Renal cortical epithelial cell (primary cell): ENCODE results near the gene BRCA1. TPM values are rescaled to one million over a fixed set of nuclear protein-coding genes. Genes with fewer than 3 reads are reported as not detected.
"Not testable (repeated sequence)": the region's sequence is repeated elsewhere in the genome, so short reads cannot be mapped to it uniquely, and the experiment has no call there.

Experiments used
- DNase-seq: peaks from one replicate; pipeline ENCODE4 v3.0.0-alpha.2; 2011; ENCODE audit warnings: low read depth
- total RNA-seq: library from RNA; depleted of rRNA; stranded (reverse); fragments of >200 nt; gene quantifications from 2 replicates; pipeline ENCODE4 v1.2.3, GENCODE V29; 2014

Gene BRCA1
- total RNA-seq, 1 donor from 2014 or later, result 8.8 TPM

DNA sequence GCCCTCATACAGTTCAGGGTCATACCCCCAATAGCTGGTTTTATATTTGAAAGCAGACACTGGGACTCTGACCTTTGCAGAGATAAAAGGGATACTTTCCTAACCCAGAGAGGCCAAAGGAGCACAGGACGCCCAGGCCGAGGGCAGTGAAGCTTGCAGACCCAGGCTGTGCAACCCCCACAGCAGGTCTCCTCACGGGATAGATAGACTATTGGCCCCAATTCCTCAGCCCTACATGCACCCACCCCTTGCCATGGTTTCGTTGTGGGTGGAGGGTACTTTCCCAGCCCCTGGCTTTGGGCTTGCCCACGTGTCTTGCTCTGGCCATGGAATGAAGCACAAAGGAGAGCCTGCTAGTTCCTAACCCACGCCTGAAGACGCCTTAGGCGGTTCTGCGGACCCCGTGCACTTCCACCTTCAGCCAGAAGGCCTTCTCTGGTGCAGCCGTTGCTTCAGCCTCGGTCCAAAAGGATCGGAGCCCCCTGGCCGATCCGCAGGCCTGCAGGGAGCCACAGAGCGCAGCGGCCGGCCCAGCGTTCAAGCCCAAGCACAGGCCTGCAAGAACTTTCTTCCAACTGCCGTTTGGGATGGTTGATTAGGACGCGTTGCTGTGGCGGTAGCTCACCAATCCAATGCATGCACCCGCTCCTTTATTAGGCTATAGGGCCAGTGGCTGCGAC, 9.8 kb upstream of the BRCA1 start:
- DNase-seq, result no peak

DNA sequence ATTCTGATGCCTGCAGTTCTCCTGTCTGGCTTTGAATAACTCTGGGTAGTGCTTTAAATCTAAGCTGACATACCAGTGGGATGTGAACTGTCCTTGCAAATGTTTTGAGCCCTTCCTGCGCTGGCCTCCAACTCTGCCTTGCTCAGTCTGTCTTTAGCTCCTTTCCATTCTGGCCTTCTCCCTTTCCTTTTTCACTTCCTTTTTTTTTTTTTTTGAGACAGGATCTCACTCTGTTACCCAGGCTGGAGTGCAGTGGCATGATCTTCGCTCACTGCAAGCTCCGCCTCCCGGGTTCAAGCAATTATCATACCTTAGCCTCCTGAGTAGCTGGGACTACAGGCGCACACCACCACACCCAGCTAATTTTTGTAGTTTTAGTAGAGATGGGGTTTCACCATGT, 8.3 kb upstream of the BRCA1 start:
- DNase-seq, result not testable (repeated sequence)

DNA sequence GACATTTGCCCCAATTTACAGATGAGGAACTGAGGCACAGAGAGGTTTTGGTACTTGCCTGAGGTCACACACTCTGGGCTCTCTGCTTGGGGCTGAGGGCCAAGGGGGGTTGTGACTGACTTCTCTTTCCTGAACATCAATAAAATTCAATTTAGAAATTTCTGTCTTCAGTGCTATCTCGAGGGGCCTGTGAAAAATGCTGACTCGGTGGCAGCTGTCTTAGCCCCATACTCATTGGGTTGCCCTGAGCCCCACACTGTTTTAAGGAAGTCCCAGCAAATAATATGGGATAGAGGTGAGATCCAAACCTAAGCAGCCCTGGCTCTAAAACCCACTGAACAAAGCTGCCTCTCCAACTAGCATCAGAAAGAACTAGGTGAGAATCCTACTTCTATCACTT, 7.0 kb upstream of the BRCA1 start:
- DNase-seq, result no peak

DNA sequence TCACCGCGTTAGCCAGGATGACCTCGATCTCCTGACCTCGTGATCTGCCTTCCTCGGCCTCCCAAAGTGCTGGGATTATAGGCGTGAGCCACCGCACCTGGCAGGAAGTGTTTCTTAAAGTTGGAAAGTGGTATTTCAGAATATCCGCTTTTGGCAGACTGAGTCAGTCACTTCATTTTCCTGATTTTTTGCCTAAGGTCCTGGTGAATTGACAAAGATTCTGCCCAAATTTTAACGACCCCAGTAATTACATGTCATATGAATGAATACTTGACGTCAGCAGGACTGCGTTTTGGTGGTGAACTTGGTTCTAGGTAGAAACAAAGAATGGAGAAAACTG, 4.5 kb upstream of the BRCA1 start:
- no peak for DNase-seq

DNA sequence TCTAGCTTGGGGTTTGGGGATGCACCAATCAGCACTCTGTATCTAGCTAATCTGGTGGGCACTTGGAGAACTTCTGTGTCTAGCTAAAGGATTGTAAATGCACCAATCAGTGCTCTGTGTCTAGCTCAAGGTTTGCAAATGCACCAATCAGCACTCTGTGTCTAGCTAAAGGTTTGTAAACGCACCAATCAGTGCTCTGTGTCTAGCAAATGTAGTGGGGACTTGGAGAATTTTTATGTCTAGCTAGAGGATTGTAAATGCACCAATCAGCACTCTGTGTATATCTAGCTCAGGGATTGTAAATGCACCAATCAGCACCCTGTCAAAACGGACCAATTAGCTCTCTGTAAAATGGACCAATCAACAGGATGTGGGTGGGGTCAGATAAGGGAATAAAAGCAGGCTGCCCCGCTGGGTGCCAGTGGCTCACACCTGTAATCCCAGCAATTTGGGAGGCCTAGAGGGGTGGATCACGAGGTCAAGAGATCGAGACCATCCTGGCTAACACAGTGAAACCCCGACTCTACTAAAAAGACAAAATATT, 2.2 kb upstream of the BRCA1 start:
- not testable (repeated sequence) for DNase-seq

DNA sequence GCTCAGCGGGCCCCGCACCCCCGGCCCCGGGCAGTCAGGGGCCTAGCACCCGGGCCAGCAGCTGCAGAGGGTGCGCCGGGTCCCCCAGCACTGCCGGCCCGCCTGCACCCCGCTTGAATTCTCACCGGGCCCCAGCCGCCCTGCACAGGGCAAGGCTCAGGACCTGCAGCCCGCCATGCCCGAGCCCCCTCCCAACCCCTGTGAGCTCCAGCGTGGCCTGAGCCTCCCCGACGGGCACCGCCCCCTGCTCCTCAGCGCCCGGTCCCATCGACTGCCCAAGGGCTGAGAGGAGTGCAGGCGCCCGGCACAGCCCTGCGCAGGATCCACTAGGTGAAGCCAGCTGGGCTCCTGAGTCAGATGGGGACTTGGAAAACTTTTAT, 1.7 kb upstream of the BRCA1 start:
- no peak for DNase-seq

DNA sequence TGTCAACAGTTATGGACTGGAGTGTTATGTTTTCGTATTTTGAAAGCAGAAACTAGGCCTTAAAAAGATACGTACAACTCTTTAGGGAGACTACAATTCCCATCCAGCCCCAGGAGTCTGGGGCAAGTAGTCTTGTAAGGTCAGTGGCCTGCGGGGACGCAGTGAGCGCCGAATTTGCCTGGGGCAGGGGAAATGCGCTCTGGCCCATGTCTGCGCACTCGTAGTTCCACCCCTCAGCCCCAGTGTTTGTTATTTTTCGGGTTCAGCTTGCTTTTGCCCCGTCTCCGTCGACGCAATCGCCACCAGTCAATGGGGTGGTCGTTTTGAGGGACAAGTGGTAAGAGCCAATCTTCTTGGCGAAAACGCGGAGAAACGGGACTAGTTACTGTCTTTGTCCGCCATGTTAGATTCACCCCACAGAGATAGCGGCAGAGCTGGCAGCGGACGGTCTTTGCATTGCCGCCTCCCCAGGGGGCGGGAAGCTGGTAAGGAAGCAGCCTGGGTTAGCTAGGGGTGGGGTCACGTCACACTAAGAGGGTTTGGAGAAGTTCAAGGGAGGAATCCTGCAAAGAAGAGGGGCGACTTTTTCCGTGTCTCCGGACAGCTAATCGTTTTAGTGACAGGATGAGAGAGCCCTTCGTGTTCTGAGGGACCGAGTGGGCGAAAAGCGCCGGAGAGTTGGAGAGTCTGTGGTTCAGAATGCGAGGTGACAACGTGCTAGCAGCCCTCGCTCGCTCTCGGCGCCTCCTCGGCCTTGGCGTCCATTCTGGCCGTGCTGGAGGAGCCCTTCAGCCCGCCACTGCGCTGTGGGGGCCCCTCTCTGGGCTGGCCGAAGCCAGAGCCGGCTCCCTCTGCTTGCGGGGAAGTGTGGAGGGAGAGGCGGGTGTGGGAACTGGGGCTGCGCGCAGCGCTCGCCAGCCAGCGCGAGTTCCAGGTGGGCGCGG, 1.1 kb upstream of the BRCA1 start:
- DNase-seq, result no peak

DNA sequence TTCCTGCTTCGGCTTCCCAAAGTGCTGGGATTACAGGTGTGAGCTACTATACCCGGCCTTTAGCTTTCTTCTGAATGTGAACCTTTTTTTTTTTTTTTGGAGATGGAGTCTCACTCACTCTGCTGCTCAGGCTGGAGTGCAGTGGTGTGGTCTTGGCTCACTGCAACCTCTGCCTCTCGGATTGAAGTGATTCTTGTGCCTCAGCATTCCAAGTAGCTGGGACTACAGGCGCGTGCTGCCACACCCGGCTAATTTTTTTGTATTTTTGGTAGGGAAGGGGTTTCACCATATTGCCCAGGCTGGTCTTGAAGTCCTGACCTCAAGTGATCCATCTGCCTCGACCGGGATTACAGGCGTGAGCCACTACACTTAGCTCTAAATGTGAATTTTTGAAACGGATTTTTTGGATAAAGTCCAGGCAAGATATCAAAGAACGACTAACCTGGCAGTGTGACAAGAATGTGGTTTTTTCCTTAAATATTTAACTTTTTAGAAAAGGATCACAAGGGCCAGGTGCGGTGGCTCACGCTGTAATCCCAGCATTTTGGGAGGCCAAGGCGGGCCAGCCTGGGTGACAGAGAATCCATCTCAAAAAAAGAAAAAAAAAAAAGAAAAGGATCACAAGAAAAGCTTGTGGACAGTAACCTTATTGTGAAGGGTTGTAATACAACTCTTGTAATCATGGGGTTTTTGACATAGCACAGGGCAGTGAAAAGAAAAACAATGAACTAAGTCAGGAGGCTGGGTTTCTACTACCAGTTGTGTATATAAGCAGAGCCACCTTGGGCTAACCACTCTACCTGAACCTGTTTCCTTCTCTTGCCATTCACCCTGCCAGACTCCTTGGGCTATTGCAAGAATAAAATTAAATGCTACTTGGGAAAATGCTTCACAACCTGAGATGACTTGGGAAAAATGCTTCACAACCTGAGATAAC, 6.2 kb downstream of the BRCA1 start:
- DNase-seq, result peak; percentile 60

DNA sequence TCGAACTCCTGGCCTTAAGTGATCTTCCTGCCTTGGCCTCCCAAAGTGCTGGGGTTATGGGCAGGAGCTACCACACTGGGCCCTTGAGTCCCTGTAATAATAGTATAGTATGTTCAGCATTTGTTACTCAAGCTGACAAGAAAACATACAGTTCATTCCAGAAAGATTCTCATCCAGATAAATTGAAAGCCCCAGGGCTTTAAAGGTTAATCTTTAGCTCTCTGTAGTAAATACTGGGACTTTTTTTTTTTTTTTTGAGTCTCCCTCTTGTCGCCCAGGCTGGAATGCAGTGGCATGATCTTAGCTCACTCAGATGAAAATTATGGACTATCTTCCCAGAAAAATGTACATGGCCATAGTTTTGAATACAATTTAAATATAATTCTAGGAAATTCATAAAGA, 11.0 kb downstream of the BRCA1 start:
- DNase-seq, result peak; percentile 90

DNA sequence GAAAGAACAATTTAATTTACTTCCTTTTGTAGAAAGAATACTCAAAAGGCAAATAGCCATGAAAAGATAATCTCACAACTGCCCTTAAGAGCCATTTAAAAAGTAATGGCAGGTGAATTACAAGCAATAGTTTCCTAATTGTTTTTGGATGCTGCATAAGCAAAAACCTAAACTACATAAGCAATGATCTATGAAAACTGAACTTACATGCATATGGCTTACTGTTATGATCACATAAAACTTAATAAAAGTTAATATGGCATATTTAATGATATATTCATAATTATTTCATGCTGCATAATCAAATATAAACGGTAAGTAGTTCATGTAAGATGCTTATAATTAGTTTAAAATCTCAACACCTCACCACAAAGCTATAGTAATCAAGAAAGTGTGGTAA, 18.6 kb downstream of the BRCA1 start:
- DNase-seq, result no peak

DNA sequence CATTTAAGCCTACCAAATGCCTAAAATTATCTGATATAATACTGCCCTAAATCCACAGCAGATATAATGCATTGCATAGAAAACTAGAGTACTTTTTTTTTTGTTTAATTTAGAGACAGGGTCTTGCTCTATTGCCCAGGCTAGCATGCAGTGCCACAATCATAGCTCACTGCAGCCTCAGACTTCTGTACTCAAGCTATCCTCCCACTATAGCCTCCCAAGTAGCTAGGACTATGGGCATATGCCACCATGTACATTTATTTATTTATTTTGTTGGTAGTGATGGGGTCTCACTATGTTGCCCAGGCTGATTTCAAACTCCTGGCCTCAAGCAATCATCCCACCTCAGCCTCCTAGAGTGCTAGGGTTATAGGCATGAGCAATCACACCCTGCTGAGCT, 20.0 kb downstream of the BRCA1 start:
- no peak for DNase-seq

DNA sequence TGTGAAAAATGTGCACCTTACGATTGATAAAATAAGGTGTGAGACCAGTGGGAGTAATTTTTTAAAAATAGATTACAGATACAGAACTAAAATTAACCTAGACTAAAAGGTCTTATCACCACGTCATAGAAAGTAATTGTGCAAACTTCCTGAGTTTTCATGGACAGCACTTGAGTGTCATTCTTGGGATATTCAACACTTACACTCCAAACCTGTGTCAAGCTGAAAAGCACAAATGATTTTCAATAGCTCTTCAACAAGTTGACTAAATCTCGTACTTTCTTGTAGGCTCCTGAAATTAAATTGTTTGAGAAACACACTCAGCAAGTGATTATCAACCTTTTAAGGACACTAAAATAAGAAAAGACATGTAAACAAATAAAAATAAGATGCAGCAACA, 20.5 kb downstream of the BRCA1 start:
- DNase-seq, result no peak

DNA sequence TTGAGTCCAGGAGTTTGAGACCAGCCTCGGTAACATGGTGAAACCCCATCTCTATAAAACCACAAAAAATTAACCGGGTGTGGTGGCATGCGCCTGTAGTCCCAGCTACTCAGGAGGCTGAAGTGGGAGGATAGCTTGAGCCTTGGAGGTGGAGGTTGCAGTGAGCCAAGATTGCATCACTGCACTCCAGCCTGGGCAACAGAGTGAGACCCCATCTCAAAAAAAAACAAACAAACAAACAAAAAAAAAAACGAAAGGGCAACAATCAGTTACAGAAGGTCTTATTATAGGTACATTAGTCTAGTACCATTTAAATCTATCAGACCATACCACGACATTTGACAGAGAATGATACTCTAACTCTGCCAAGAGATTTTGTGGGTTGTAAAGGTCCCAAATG, 29.8 kb downstream of the BRCA1 start:
- DNase-seq, result not testable (repeated sequence)

DNA sequence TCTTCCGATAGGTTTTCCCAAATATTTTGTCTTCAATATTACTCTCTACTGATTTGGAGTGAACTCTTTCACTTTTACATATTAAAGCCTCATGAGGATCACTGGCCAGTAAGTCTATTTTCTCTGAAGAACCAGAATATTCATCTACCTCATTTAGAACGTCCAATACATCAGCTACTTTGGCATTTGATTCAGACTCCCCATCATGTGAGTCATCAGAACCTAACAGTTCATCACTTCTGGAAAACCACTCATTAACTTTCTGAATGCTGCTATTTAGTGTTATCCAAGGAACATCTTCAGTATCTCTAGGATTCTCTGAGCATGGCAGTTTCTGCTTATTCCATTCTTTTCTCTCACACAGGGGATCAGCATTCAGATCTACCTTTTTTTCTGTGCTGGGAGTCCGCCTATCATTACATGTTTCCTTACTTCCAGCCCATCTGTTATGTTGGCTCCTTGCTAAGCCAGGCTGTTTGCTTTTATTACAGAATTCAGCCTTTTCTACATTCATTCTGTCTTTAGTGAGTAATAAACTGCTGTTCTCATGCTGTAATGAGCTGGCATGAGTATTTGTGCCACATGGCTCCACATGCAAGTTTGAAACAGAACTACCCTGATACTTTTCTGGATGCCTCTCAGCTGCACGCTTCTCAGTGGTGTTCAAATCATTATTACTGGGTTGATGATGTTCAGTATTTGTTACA, 30.9 kb downstream of the BRCA1 start:
- DNase-seq, result peak; percentile 37

DNA sequence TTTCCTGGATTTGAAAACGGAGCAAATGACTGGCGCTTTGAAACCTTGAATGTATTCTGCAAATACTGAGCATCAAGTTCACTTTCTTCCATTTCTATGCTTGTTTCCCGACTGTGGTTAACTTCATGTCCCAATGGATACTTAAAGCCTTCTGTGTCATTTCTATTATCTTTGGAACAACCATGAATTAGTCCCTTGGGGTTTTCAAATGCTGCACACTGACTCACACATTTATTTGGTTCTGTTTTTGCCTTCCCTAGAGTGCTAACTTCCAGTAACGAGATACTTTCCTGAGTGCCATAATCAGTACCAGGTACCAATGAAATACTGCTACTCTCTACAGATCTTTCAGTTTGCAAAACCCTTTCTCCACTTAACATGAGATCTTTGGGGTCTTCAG, 32.3 kb downstream of the BRCA1 start:
- DNase-seq, result no peak

DNA sequence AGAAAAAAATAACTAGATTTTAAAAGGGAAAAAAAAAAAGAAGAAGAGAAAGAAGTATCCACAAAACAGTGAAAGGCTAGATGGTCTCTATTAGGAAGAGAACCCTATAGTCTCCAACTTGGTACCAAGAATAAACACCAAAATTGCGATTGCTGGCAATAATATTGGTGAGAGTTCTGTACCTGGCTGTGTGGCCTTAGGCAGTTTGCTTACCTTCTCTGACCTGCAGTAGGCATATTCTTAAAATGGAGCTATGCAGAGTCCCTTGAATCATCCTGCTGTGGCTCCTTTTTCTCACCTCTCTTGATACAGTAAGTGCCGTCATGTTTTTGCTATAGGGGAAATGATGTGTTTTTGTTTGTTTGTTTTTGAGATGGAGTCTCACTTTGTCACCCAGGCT, 35.1 kb downstream of the BRCA1 start:
- no peak for DNase-seq

DNA sequence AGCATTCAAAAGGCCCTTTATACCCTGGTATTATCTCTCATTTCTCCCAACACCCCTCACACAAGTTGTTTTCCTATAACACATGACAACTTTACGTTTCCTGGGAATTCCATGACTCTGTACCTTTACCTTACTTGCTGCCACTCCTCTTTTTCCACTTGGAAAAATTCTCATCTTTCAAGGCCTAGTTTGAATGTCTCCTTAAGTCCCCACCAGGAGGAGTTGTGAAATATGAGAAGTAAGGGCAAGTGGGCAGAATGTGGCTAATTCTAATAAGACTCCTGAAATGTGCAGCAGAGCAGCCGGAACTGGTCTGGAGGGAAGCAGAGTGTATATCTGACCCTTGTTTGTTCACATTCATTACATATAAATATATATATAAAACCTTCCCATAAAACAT, 39.7 kb downstream of the BRCA1 start:
- DNase-seq, result peak; percentile 71

DNA sequence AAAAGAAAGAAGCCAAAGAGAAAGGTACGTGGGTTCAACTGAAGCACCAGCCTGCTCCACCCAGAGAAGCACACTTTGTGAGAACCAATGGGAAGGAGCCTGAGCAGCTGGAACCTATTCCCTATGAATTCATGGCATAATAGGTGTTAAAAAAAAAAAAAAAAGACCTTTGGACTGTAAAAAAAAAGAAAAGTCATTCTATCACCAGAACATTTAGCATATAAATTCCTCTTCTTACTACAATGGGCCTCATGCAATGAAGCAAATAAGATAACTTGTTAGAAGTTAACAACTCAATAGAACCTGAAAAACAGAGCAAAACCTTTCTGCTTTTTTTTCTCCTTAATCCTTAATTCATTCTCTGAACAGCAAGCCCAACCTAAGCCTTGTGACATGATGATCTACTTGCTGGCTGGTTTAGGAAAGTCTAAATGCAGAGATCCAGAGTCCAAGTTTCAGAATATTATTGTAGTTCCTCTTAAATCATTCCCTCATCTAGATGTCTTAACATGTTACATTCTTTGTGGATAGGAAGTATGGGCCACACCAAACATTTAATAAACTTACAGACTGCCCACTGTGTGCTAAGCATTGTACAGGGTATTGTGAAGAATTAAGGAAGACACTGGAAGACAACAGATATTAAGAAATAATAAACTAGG, 45.4 kb downstream of the BRCA1 start:
- no peak for DNase-seq

DNA sequence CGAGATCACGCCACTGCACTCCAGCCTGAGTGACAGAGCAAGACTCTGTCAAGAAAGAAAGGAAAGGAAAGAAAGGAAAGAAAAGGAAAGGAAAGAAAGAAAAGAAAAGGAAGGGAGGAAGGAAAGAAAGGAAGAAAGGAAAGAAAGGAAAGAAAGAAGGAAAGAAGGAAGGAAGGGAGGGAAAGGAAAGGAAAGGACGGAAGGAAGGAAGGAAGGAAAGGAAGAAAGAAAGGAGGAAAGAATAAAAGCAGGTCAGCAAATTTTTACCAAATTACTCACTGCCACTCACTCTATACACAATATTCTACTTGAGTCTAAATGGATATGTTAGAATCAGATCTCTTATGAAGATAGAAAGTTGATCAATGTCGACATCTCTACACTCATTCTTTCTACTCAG, 50.3 kb downstream of the BRCA1 start:
- DNase-seq, result no peak

DNA sequence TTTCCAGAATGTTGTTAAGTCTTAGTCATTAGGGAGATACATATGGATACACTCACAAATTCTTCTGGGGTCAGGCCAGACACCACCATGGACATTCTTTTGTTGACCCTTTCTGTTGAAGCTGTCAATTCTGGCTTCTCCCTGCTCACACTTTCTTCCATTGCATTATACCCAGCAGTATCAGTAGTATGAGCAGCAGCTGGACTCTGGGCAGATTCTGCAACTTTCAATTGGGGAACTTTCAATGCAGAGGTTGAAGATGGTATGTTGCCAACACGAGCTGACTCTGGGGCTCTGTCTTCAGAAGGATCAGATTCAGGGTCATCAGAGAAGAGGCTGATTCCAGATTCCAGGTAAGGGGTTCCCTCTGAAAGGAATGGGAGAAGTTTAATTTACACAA, 54.3 kb downstream of the BRCA1 start:
- DNase-seq, result no peak

DNA sequence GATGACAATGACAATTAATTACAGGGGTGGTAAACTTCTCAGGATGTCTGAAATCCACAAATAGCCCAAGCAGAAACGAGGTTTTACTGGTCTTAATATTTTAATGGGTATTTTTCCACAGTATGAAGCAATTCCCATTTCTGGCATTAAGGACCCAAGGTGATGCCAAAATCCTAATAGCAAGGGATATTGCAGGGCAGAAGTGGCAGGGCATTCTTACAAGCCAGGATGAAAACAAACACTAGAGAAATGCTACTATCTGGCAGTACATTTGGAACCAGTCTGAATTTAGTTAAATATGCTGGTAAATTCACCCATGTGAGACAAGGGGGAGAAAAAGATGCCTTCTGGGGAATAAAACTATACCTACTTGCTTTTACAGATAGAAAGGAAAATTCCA, 54.9 kb downstream of the BRCA1 start:
- no peak for DNase-seq
